Astrocyte (in vitro differentiated cells and primary cell): ENCODE measurements around the gene SND1.

Experiments used
- EZH2 ChIP-seq: IDR thresholded peaks from 2 replicates; pipeline ENCODE4 v1.6.1; 2012; ENCODE audit warnings: mild to moderate bottlenecking, low read length, inconsistent platforms; ENCODE audit not compliant: insufficient read depth
- TF ChIP-seq, protein P1 (sequence below): IDR thresholded peaks from 2 replicates; pipeline ENCODE4 v1.5.1; 2011; ENCODE audit warnings: low read depth, mild to moderate bottlenecking, inconsistent platforms, low read length, moderate library complexity; ENCODE audit not compliant: insufficient read depth

DNA sequence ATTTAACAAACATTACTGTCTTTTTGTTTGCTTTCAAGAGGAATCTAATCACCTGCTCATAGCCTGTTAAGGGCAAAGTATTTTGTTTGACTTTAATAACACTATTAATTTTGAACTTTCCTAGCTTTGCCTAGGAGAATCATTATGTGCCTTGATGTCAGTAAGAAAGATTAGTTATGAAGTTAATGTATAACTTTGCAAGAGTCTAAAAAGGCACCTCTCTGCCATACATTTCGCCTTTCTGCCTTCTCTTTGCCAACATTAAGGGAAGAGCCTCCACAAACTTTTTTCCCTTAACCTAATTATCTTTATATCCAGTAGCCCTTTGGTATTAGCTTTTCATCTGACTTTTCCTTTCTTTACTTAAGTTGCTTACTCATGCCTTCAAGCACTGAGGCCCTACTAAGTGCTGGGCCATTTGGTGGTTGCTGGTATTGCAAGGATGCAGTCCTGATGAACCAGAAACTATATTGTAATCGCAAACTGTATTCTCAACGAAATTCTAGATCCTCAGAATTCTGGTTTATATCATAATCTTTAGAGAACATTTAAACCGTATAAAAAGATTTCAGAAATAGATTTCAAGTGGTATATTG lies 108.5 kb downstream of the SND1 start:
- TF ChIP-seq, protein P1, sequence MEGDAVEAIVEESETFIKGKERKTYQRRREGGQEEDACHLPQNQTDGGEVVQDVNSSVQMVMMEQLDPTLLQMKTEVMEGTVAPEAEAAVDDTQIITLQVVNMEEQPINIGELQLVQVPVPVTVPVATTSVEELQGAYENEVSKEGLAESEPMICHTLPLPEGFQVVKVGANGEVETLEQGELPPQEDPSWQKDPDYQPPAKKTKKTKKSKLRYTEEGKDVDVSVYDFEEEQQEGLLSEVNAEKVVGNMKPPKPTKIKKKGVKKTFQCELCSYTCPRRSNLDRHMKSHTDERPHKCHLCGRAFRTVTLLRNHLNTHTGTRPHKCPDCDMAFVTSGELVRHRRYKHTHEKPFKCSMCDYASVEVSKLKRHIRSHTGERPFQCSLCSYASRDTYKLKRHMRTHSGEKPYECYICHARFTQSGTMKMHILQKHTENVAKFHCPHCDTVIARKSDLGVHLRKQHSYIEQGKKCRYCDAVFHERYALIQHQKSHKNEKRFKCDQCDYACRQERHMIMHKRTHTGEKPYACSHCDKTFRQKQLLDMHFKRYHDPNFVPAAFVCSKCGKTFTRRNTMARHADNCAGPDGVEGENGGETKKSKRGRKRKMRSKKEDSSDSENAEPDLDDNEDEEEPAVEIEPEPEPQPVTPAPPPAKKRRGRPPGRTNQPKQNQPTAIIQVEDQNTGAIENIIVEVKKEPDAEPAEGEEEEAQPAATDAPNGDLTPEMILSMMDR, result no peak
- no peak for TF ChIP-seq EZH2
